ENCODE data around the gene ERGIC2. TPM values are rescaled to one million over a fixed set of nuclear protein-coding genes. Genes with fewer than 3 reads are reported as not detected.

ERGIC2 gene
- total RNA-seq, 1 experiment from 2014 or later = 69.8 TPM

DNA sequence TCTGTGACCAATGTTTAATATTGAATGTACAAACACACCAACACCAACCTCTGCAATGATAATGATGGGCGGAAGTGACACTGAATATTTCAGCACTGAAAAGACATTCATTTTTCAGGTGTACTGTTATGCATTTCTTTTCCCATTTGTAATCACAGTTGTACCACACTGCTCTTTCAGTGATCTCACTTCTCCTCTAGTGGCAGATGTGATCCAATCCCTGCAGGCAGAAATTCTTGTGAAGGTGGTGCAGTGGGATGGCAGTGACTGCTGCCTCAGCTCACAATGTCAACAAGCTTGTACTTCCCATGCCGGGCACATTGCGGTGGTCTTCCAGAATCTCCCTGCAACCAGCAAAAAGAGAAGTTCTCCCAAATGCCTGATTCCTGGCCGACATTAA lies 23.0 kb upstream of the ERGIC2 start:
- H3K56ac ChIP-seq (ENCODE audit: insufficient read length, low read depth, low read length) = no peak overlapping the region
- H3K4ac ChIP-seq (ENCODE audit: low read depth, low read length) = no peak overlapping the region
- no peak overlapping the region for H4K5ac ChIP-seq (ENCODE audit: insufficient read length, low read depth, low read length)
- H3K79me2 ChIP-seq (ENCODE audit: insufficient read depth, low read length) = no peaks in the 10 kb centered on the region
- H3K9ac ChIP-seq (ENCODE audit: extremely low read depth, insufficient read length, low read length) = no peak overlapping the region
- no peaks in the 10 kb centered on the region for H3K27me3 Mint-ChIP-seq (ENCODE audit: low read depth)
- H2BK12ac ChIP-seq (ENCODE audit: insufficient read length, low read depth, low read length) = no peak overlapping the region
- H3K27ac ChIP-seq (ENCODE audit: insufficient read length, low read depth, low read length) = no peak overlapping the region
- H3K18ac ChIP-seq (ENCODE audit: insufficient read length, low read depth, low read length) = no peak overlapping the region
- no peak overlapping the region for H3K14ac ChIP-seq (ENCODE audit: insufficient read depth, low read length)
- no peaks in the 10 kb centered on the region; a peak in 1 of 5 replicates for H3K9me3 Mint-ChIP-seq
- no peaks in the 10 kb centered on the region for H4K20me1 ChIP-seq (ENCODE audit: control insufficient read depth, insufficient read depth, insufficient read length)
- DNase-seq = no peak
- no peaks in the 10 kb centered on the region for H3K4me1 Mint-ChIP-seq
- no peak overlapping the region for H3T11ph ChIP-seq (ENCODE audit: low read length)
- no peaks in the 10 kb centered on the region for H3K9me3 ChIP-seq (ENCODE audit: control insufficient read depth, low read depth, low read length)
- H3K79me1 ChIP-seq (ENCODE audit: insufficient read depth, low read depth, low read length, poor library complexity, severe bottlenecking) = no peaks in the 10 kb centered on the region
- H3K27ac Mint-ChIP-seq = no peak overlapping the region
- no peak overlapping the region for H2BK5ac ChIP-seq (ENCODE audit: insufficient read length, low read length)
- no peak overlapping the region for H3K4me2 ChIP-seq (ENCODE audit: insufficient read depth, insufficient read length, low read length)
- H2AK5ac ChIP-seq (ENCODE audit: insufficient read length, low read length) = no peak overlapping the region
- H3K27me3 ChIP-seq (ENCODE audit: insufficient read depth, low read length) = no peaks in the 10 kb centered on the region
- H2AFZ ChIP-seq (ENCODE audit: low read length) = no peak overlapping the region
- H3K23me2 ChIP-seq (ENCODE audit: insufficient read length, low read depth, low read length, poor library complexity, severe bottlenecking) = no peaks in the 10 kb centered on the region
- no CpG with 5 or more reads among the region's 4 CpGs for WGBS (ENCODE audit: extremely low coverage, insufficient read length, low lambda C conversion rate)
- no peaks in the 10 kb centered on the region for H3K36me3 Mint-ChIP-seq (ENCODE audit: insufficient read depth in 1 of 3, low read depth in 3 of 3)
- H2BK20ac ChIP-seq (ENCODE audit: low read depth, low read length, poor library complexity, severe bottlenecking) = no peak overlapping the region
- H4K91ac ChIP-seq (ENCODE audit: insufficient read length, low read depth, low read length) = no peak overlapping the region
- TF ChIP-seq, protein P1, sequence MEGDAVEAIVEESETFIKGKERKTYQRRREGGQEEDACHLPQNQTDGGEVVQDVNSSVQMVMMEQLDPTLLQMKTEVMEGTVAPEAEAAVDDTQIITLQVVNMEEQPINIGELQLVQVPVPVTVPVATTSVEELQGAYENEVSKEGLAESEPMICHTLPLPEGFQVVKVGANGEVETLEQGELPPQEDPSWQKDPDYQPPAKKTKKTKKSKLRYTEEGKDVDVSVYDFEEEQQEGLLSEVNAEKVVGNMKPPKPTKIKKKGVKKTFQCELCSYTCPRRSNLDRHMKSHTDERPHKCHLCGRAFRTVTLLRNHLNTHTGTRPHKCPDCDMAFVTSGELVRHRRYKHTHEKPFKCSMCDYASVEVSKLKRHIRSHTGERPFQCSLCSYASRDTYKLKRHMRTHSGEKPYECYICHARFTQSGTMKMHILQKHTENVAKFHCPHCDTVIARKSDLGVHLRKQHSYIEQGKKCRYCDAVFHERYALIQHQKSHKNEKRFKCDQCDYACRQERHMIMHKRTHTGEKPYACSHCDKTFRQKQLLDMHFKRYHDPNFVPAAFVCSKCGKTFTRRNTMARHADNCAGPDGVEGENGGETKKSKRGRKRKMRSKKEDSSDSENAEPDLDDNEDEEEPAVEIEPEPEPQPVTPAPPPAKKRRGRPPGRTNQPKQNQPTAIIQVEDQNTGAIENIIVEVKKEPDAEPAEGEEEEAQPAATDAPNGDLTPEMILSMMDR (conservative IDR thresholded peaks at IDR 0.05) = no peak
- H2BK15ac ChIP-seq (ENCODE audit: low read depth, low read length) = no peak overlapping the region
- H3K4me3 Mint-ChIP-seq = no peak overlapping the region
- H3K23ac ChIP-seq (ENCODE audit: insufficient read length, low read depth, low read length) = no peak overlapping the region
- H4K8ac ChIP-seq (replicated peaks; ENCODE audit: insufficient read length, low read depth, low read length) = no peak overlapping the region
- H3K4me1 ChIP-seq (ENCODE audit: insufficient read depth, low read length) = no peaks in the 10 kb centered on the region
- no peak overlapping the region for H2BK120ac ChIP-seq (ENCODE audit: low read depth, low read length, poor library complexity, severe bottlenecking)
